Measurements from ENCODE around the gene DPP9.
A peak's percentile ranks its signal among the peaks of the same experiment; 100 is the strongest.
"Not testable (repeated sequence)": the region's sequence is repeated elsewhere in the genome, so short reads cannot be mapped to it uniquely, and the experiment has no call there.

The DPP9 gene

DNA sequence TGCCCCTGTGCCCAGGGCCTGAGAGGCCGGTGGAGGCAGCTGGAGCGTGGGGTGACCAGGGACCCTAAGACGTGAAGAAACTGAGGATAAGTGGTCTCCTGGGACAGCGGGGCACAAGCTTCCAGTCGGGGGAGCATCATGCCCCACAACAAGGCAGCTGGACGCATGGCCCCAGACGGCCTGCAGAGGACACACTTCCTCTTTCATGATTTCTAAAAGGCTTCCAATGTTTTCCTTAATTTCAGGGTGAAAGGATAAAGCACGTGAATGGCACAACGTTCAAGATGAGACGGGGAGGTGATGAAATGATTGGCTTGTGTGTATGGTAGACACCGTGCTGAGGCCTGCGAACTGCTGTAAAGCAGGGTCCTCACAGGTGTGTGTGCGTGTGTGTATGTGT is 33.3 kb downstream of the DPP9 start:
- Mint-ChIP-seq H3K27me3 (no peaks in the 10 kb centered on the region), H3K4me3 (no peak overlapping the region), H3K9me3 (ENCODE audit: low read depth) (no peaks in the 10 kb centered on the region), H3K4me1 (ENCODE audit: low read depth) (no peaks in the 10 kb centered on the region), H3K27ac (no peak overlapping the region), H3K36me3 (peaks cover 9% of the 10 kb centered on the region)

DNA sequence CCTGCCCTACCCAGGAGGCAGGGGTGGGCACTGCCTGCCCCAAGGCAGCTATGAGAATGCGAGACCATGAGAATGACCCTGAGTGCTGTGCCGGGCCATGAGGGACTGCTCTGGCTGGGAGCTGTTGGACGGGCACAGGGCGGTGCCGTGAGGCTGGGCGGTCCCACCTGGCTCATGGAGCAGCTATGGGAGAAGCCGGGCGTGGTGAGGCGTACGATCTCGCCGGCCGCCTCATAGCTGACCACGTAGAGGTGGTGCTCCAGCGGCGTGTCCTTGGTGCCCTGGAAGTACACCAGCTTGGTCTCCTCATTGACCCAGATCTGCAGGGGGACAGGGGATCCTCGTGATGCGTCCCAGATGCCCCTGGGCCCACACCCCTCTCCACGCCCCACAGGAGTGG is 34.2 kb downstream of the DPP9 start:
- Mint-ChIP-seq H3K9me3 (ENCODE audit: low read depth) (no peaks in the 10 kb centered on the region), H3K27ac (no peak overlapping the region), H3K36me3 (peaks cover 6% of the 10 kb centered on the region), H3K4me1 (ENCODE audit: low read depth) (no peaks in the 10 kb centered on the region), H3K4me3 (no peak overlapping the region), H3K27me3 (no peaks in the 10 kb centered on the region)

DNA sequence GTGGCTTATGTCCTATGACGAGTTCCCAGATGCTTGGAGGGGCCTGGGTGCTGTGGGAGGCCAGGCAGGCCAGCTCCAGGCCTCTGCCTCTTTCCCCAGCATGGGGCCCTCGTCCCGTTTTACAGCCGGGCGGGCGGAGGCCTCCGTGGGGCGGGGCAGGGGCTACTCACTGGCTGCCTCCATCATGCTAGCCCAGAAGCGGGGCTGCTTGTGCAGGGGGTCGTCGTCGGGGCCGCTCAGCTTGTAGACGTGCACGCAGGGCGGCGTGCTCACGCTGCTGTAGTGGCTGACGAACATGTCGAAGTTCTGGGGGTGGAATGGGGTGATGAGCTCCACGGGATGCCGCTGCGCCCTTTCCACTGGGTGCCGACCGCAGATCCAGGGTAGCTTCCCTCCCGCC is 35.1 kb downstream of the DPP9 start:
- peaks cover 5% of the 10 kb centered on the region for H3K36me3 Mint-ChIP-seq
- no peak overlapping the region for H3K27ac Mint-ChIP-seq
- H3K9me3 Mint-ChIP-seq (ENCODE audit: low read depth), result no peaks in the 10 kb centered on the region
- no peaks in the 10 kb centered on the region for H3K27me3 Mint-ChIP-seq
- H3K4me1 Mint-ChIP-seq (ENCODE audit: low read depth), result no peaks in the 10 kb centered on the region
- no peak overlapping the region for H3K4me3 Mint-ChIP-seq

DNA sequence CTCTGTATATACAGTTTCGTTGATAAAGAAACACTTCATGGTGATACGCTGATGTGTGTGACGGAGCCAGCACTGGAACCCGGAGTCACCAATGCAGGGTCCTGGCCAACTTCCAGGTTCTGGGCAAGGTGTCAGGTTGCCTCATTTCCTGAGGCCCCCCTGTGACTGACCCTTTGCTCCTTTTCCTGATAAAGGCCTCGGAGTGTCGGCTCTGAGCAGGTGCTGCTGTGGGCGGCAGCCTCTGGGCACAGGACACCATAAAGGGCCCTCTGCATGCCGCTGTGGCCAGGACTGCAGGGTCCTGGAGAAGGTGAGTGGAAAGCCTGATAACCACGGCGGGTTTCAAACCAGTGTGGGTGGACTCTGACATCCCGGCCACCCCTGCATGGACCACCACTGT is 36.2 kb downstream of the DPP9 start:
- Mint-ChIP-seq H3K36me3 (peaks cover 5% of the 10 kb centered on the region), H3K4me3 (no peak overlapping the region), H3K27me3 (no peaks in the 10 kb centered on the region), H3K9me3 (ENCODE audit: low read depth) (no peaks in the 10 kb centered on the region), H3K4me1 (ENCODE audit: low read depth) (no peaks in the 10 kb centered on the region), H3K27ac (no peak overlapping the region)

DNA sequence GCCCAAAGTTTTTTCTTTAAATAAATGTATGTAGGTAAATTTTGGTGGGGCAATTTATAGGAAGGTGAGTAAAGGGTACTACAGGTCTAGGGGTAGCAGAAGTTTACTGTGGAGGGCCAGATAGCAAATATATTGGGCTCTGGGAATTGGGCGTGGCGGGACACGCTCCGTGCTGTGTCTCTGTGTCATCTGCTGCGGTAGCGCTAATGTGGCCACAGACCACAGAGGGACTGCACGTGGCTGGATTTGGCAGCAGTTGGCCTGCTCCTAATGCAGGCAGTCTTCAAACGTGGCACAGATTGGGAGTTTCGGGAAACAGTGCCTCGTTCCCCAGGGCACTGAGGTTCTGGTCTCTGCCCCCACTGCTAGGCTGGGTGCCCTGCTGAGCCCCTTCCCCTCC is 36.9 kb downstream of the DPP9 start:
- H3K36me3 Mint-ChIP-seq, result peaks cover 5% of the 10 kb centered on the region
- H3K27me3 Mint-ChIP-seq, result no peaks in the 10 kb centered on the region
- H3K4me1 Mint-ChIP-seq (ENCODE audit: low read depth), result no peaks in the 10 kb centered on the region
- no peak overlapping the region for H3K27ac Mint-ChIP-seq
- H3K4me3 Mint-ChIP-seq, result no peak overlapping the region
- H3K9me3 Mint-ChIP-seq (ENCODE audit: low read depth), result no peaks in the 10 kb centered on the region

DNA sequence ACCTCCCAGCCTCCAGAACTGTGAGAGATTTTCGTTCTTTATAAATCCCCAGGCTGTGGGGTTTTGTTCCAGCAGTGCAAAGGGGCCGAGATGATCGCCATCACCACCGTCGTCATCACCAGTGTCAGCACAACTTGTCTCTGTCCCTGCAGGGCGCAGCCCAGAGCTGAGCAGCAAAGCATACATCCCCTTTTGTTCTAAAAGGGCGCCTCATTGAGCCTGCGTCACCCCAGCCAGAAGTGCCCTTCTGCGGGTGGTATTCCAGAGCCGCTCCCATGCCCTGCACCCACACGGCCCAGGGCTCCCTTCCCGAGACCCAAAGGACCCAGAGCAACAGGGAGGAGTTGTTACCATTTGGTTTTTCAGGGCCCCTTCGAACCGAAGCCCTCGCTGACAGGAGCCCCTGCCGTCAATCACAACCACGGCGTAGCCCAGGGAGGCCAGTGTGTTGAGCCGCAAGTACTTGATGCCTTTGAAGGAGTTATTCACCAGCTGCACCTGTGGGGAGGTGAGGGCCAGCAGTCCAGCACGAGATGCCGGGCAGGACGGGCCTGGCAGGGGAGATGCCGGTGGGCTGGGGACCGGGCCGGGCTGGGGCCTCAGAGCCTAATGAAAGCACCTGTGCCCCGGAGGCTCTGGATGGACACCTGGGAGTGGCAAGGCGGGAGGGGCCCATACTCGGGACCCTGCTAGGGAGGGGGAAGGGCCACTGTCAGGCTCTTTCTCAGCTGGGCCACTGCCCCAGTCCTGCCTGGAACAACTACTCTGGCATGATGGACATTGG is 39.1 kb downstream of the DPP9 start:
- Mint-ChIP-seq H3K4me1 (ENCODE audit: low read depth) (no peaks in the 10 kb centered on the region), H3K36me3 (no peaks in the 10 kb centered on the region), H3K27me3 (no peaks in the 10 kb centered on the region), H3K4me3 (no peak overlapping the region), H3K27ac (no peak overlapping the region), H3K9me3 (ENCODE audit: low read depth) (no peaks in the 10 kb centered on the region)

DNA sequence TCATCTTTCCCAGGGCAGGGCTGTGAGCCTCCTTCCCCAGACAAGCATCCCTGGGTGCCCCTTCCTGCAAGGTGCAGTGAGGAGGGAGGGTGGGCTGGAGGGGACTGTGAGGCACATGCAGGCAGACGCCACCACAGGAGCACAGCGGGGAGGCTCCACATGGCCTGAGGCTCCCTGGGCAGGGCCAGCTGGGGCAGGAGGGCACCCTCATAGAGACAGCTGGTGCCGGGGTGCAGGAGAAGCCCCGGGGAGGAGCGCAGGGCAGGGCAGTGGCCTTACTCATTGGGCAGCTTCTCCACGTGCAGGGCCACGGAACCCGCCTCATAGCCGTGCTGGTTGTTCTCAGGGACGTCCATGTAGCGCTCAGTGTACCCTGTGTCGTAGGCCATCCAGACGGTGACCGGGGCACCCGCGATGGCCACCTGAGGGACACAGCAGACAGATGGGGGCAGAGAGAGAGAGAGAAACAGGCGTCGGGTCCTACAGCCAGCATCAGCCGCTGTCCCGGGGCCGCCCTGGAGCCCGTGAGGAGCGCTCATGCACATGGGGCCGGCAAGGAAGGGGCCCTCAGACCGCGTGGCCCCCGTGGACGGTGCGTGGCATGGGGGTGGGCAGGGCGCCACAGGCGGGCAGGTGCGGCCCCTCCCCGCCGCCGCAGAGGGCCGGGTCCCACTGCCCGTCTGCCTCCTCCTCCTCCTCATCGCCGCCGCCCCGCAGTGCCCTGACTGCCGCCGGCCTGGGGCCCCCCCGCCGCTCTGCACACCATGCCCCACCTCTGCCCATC is 41.0 kb downstream of the DPP9 start:
- Mint-ChIP-seq H3K9me3 (ENCODE audit: low read depth) (no peaks in the 10 kb centered on the region), H3K27me3 (no peaks in the 10 kb centered on the region), H3K27ac (no peak overlapping the region), H3K36me3 (no peaks in the 10 kb centered on the region), H3K4me3 (no peak overlapping the region), H3K4me1 (ENCODE audit: low read depth) (no peaks in the 10 kb centered on the region)

DNA sequence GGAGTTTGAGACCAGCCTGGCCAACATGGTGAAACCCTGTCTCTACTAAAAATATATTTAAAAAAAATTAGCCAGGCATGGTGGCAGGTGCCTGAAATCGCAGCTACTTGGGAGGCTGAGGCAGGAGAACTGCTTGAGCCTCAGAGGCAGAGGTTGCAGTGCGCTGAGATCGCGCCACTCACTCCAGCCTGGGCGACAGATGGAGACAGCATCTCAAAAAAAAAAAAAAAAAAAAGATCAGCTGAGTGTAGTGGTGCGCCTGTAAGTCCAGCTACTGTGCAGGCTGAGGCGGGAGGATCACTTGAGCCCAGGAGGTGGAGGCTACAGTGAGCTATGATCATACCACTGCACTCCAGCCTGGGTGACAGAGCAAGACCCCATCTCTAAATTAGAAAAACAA is 43.6 kb downstream of the DPP9 start:
- not testable (repeated sequence) for H3K4me3 Mint-ChIP-seq; H3K4me1 Mint-ChIP-seq (ENCODE audit: low read depth); H3K27me3 Mint-ChIP-seq; H3K27ac Mint-ChIP-seq; H3K36me3 Mint-ChIP-seq; H3K9me3 Mint-ChIP-seq (ENCODE audit: low read depth)

DNA sequence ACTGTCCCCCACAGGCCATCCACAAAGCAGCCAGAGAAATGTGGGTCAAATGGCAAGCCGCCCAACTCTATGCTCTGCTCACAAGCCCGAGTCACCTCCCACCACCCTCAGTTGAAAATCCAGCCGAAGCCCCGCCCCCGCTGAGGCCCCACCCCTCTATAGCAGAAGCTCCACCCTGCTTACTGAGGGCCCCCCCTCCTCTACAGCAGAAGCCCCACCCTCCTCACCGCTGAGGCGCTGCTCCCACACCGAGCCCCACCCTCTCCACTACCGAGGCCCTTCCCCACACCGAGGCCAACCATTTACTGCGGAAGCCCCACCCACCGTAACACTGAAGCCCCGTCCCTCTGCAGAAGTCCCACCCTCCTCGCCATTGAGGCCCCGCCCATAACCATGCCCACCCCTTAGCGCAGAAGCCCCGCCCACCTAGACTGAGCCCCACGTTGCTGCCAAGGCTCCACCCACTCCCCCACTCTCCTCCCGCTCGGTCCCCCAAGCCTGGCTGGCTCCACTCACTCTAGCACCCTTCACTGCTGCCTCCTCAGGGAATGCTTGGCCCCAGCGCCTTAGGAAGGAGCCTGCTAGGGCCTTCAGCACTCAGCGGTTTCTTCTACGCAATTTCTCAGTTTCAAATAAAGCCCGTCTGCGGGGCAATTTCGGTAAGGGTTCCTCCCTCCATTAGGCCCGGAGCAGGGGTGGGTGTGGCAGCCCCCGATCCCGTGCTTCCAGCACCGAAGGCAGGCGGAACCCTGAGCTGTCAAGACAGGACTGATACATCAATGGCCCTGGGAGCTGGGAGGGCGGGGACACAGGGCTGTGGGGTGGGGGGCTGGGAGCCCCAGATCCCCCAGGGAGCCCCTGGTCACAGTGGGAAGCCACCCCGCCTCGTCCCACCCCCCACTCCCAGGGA is 44.5 kb downstream of the DPP9 start:
- Mint-ChIP-seq H3K9me3 (ENCODE audit: low read depth) (no peaks in the 10 kb centered on the region), H3K27me3 (no peaks in the 10 kb centered on the region), H3K4me3 (no peak overlapping the region), H3K36me3 (no peaks in the 10 kb centered on the region), H3K27ac (no peak overlapping the region), H3K4me1 (ENCODE audit: low read depth) (no peaks in the 10 kb centered on the region)

DNA sequence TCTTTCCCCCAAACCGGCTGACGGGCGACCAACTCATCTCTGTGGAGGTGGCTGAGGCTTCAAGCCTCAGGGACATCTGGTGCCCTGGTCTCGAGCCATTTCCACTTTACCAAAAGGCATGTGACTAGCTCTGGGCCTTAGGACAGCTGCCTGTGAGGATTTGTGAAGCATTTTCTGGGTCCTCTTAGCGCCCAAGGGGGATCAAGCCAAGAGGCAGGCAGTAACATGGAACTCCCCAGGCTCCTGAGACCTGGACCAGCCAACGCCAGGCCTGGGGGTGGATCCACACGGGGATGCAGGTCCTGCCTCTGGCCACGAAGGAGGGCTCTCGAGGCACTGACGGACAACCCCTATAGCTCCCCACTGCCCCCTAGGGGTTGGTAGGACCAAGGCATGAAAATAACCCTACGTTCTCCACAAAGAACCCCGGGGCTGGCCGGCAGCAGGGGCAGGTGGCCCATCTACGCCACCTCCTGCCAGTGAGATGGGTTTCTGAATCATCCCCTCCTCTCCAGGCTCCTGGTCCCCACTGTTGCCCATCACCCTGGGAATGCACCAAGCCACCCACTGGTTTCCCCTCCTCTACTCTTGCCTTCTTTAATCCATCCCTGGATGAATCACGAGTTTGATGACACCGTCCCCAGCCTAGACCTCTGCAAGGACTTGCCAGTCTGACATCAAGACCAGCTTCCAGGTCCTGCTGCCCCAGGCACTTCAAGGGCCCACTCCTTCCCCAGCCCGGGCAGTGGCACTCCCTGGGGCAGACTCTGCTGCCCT is 46.5 kb downstream of the DPP9 start:
- H3K36me3 Mint-ChIP-seq, result no peaks in the 10 kb centered on the region
- H3K9me3 Mint-ChIP-seq (ENCODE audit: low read depth), result no peaks in the 10 kb centered on the region
- H3K4me3 Mint-ChIP-seq, result no peak overlapping the region
- H3K27me3 Mint-ChIP-seq, result no peaks in the 10 kb centered on the region
- no peak overlapping the region for H3K27ac Mint-ChIP-seq
- H3K4me1 Mint-ChIP-seq (ENCODE audit: low read depth), result no peaks in the 10 kb centered on the region

DNA sequence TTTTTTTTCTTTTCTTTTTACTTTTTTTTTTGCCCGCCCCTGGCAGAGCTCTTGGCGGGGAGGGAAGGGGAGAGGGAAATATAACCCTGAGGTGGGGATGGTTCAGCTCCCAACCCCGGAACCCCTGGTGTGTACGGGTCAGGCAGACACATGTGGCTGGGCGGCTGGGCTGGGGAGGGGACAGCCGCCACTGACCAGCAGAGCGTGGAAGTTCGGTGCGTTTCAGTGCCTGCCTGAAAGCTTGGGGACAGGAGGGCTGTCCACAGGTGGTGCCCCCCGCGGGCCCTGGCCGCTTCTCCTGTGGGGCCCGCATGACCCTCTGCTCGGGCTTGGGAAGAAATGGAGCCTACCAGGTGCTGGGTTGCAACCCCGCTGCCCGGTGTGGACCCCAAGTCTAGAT is 48.3 kb downstream of the DPP9 start:
- H3K27me3 Mint-ChIP-seq, result no peaks in the 10 kb centered on the region
- peaks cover 1% of the 10 kb centered on the region for H3K4me1 Mint-ChIP-seq (ENCODE audit: low read depth)
- no peaks in the 10 kb centered on the region for H3K9me3 Mint-ChIP-seq (ENCODE audit: low read depth)
- H3K4me3 Mint-ChIP-seq, result no peak overlapping the region
- no peak overlapping the region for H3K27ac Mint-ChIP-seq
- no peaks in the 10 kb centered on the region for H3K36me3 Mint-ChIP-seq

DNA sequence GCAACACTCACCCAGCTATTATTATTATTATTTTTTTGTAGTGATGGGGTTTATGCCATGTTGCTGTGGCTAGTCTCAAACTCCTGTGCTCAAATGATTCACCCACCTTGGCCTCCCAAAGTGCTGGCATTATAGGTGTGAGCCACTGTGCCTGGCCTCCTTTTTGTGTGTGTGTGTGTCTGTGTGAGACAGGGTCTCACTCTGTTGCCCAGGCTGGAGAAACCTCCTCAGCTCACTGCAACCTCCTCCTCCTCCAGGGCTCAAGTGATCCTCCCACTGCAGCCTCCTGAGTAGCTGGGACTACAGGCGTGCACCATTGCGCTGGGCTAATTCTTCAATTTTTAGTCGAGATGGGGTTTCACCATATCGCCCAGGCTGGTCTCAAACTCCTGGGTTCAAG is 49.9 kb downstream of the DPP9 start:
- Mint-ChIP-seq H3K27ac (no peak overlapping the region), H3K36me3 (no peaks in the 10 kb centered on the region), H3K9me3 (ENCODE audit: low read depth) (no peaks in the 10 kb centered on the region), H3K27me3 (no peaks in the 10 kb centered on the region), H3K4me3 (no peak overlapping the region), H3K4me1 (ENCODE audit: low read depth) (peaks cover 8% of the 10 kb centered on the region)

DNA sequence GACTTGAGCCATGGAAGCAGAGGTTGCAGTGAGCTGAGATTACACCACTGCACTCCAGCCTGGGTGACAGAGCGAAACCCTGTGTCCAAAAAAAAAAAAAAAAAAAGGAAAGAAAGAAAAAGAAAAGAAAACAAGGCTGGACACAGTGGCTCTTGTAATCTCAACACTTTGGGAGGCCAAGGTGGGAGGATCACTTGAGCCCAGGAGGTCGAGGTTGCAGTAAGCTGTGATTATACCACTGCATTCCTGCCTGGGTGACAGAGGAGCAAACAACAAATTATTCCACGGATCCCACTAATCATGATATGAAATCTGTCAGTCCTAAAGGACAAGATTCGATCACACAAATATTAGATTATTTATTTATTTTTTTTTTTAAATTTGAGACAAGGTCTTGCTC is 50.4 kb downstream of the DPP9 start:
- no peaks in the 10 kb centered on the region for H3K9me3 Mint-ChIP-seq (ENCODE audit: low read depth)
- no peak overlapping the region for H3K27ac Mint-ChIP-seq
- H3K36me3 Mint-ChIP-seq, result no peaks in the 10 kb centered on the region
- H3K4me1 Mint-ChIP-seq (ENCODE audit: low read depth), result peaks cover 10% of the 10 kb centered on the region
- H3K27me3 Mint-ChIP-seq, result no peaks in the 10 kb centered on the region
- no peak overlapping the region for H3K4me3 Mint-ChIP-seq

DNA sequence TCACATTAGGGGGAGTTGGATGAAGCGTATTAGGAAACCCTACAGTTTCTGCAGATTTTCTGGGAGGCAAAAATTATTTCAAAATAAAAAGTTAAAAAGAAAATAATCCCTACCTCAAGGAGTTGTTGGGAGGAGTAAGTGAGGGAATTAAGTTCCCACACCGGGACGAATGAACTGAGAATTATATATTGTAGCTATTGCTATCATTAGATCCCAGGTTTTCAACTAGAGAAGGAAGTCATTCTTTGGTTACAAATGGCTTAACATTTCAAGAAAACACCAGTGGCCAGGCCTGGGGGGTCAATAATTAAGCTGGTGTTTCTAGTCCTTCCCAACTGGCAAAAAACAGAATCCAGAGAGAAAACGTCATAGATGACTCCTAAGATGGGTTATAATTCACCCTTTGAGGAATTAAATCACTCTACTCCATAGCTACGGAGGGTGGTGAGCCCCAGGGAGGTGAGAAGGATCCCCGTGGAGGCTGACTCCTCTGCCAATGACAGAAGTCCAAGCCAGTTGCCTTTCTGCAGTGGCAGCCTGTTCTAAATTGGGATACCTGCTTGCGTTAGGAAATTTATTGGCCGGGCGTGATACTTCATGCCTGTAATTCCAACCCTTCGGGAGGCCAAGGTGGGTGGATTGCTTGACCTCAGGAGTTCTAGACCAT is 52.3 kb downstream of the DPP9 start:
- Mint-ChIP-seq H3K27ac (no peak overlapping the region), H3K9me3 (ENCODE audit: low read depth) (no peaks in the 10 kb centered on the region), H3K4me3 (peak overlapping the region; percentile 47), H3K4me1 (ENCODE audit: low read depth) (peaks cover 11% of the 10 kb centered on the region), H3K27me3 (no peaks in the 10 kb centered on the region), H3K36me3 (no peaks in the 10 kb centered on the region)
